HepG2 (cell line): ENCODE measurements around the gene PTPRD. TPM values are rescaled to one million over a fixed set of nuclear protein-coding genes. Genes with fewer than 3 reads are reported as not detected.

Source experiments
- ATAC-seq: fragments of 200-7000 bp; cut with Tn5 transposase; 3 replicates; pipeline ENCODE4 v1.9.1; 2020; ENCODE audit warnings: mild to moderate bottlenecking, moderate library complexity
- BruUV-seq: library from RNA; stranded (reverse); fragments of 400-500 nt; replicated peaks from 2 replicates; lab custom pipeline; 2021; lab: Mats Ljungman, UMichigan
- CTCF ChIA-PET: fragments of 300-600 bp; formaldehyde crosslinking; extraction: SDS; loops from one replicate; lab custom pipeline; 2021; ENCODE audit warnings: low total read pairs, inconsistent platforms, low intra/inter-chr PET ratio; lab: Yijun Ruan, JAX
- POLR2A ChIA-PET: fragments of 350-600 bp; sonication (Branson Sonifier 250); formaldehyde crosslinking; loops from one replicate; lab custom pipeline; 2020; ENCODE audit warnings: antibody characterized with exemption, inconsistent platforms; lab: Yijun Ruan, JAX
- DNase-seq: peaks from one replicate; pipeline ENCODE4 v3.0.0-alpha.2; 2015; ENCODE audit warnings: low spot score
- FAIRE-seq: peaks from 3 replicates; lab custom pipeline; 2011; peaks lifted over from hg19 to GRCh38; lab: Jason Lieb, UNC
- H2AFZ ChIP-seq: one replicate; pipeline ENCODE4 v1.6.1; 2011; ENCODE audit warnings: low read length, inconsistent platforms
- H3K27ac ChIP-seq: fragments of 300-600 bp; 3 replicates; pipeline ENCODE4 v1.8.0; 2011; ENCODE audit warnings: mixed run types, mild to moderate bottlenecking, mixed read lengths, low read length, inconsistent platforms; ENCODE audit not compliant: insufficient read depth; ENCODE audit errors: extremely low read length
- H3K27me3 ChIP-seq, 2 experiments: fragments of 200-600 bp in 1 of 2; 2 replicates in 1 of 2; 3 replicates in 1 of 2; pipeline versions ENCODE4 v1.6.0 to v1.8.0; 2011; ENCODE audit warnings: low read length in 2 of 2, mild to moderate bottlenecking in 2 of 2, moderate library complexity in 2 of 2, inconsistent platforms in 1 of 2; ENCODE audit not compliant: insufficient read depth in 2 of 2, control insufficient read depth in 1 of 2
- H3K36me3 ChIP-seq, 2 experiments: fragments of 200-600 bp in 1 of 2; replicated peaks in 1 of 2; 2 replicates in 1 of 2; 3 replicates in 1 of 2; pipeline versions ENCODE4 v1.5.1 to v1.8.0; 2011; ENCODE audit warnings: low read length in 2 of 2, inconsistent platforms in 1 of 2; ENCODE audit not compliant: insufficient read depth in 2 of 2, control insufficient read depth in 1 of 2
- H3K4me1 ChIP-seq: 2 replicates; pipeline ENCODE4 v1.5.1; 2012; ENCODE audit warnings: low read length, inconsistent platforms; ENCODE audit not compliant: insufficient read depth
- H3K4me2 ChIP-seq: 2 replicates; pipeline ENCODE4 v1.6.0; 2011; ENCODE audit warnings: low read depth, low read length, inconsistent platforms
- H3K4me3 ChIP-seq, 3 experiments: fragments of 200-600 bp in 1 of 3; sonication (generic), shearing (Covaris generic) in 1 of 3; replicated peaks in 1 of 3; 2 replicates each; pipeline ENCODE4 v1.5.1; 2011 to 2016; ENCODE audit warnings: low read length in 3 of 3, inconsistent platforms in 2 of 3, low read depth in 2 of 3, mild to moderate bottlenecking in 2 of 3, control low read depth in 1 of 3, mixed read lengths in 1 of 3; ENCODE audit not compliant: insufficient read depth in 1 of 3
- H3K79me2 ChIP-seq: one replicate; pipeline ENCODE4 v1.6.1; 2011; ENCODE audit warnings: low read length, inconsistent platforms; ENCODE audit not compliant: insufficient read depth
- H3K9ac ChIP-seq: 2 replicates; pipeline ENCODE4 v1.6.0; 2011; ENCODE audit warnings: mild to moderate bottlenecking, low read depth, low read length, inconsistent platforms; ENCODE audit not compliant: insufficient read depth
- H3K9me3 ChIP-seq: 2 replicates; pipeline ENCODE4 v1.5.1; 2012; ENCODE audit warnings: mild to moderate bottlenecking, low read length
- H4K20me1 ChIP-seq: 2 replicates; pipeline ENCODE4 v1.6.0; 2011; ENCODE audit warnings: inconsistent platforms, mild to moderate bottlenecking, low read length, moderate library complexity; ENCODE audit not compliant: insufficient read depth
- BCL6 ChIP-seq: IDR thresholded peaks from 2 replicates; pipeline ENCODE4 v1.6.1; 2016; ENCODE audit warnings: missing genetic modification reagents, missing compliant biosample characterization
- CERS6 ChIP-seq: sonication (generic); formaldehyde crosslinking; IDR thresholded peaks from 2 replicates; pipeline ENCODE4 v1.5.0; 2020; ENCODE audit warnings: missing genetic modification reagents
- ETV6 ChIP-seq: sonication (generic); formaldehyde crosslinking; conservative IDR thresholded peaks from 2 replicates; pipeline ENCODE4 v1.4.0; 2020; ENCODE audit warnings: missing genetic modification reagents
- FOXP1 ChIP-seq, 2 experiments: fragments of 450-650 bp in 1 of 2; IDR thresholded peaks; 2 replicates each; pipeline ENCODE4 v1.6.1; 2017 to 2018; ENCODE audit warnings: antibody characterized with exemption in 1 of 2
- KLF11 ChIP-seq: IDR thresholded peaks from 2 replicates; pipeline ENCODE4 v1.6.1; 2016; ENCODE audit warnings: missing compliant biosample characterization
- MAX ChIP-seq: IDR thresholded peaks from 2 replicates; pipeline ENCODE4 v1.6.1; 2012; ENCODE audit warnings: inconsistent platforms
- MLX ChIP-seq: IDR thresholded peaks from 2 replicates; pipeline ENCODE4 v1.6.1; 2016
- PBX3 ChIP-seq: sonication (generic); formaldehyde crosslinking; IDR thresholded peaks from 2 replicates; pipeline ENCODE4 v1.8.1; 2023; ENCODE audit warnings: missing genetic modification reagents, inconsistent platforms, borderline replicate concordance
- PRMT3 ChIP-seq: sonication (generic); formaldehyde crosslinking; IDR thresholded peaks from 2 replicates; pipeline ENCODE4 v1.8.1; 2022; ENCODE audit warnings: low read depth, mild to moderate bottlenecking, moderate library complexity, missing genetic modification reagents, borderline replicate concordance
- RBM39 ChIP-seq: fragments of 200-400 bp; formaldehyde crosslinking; IDR thresholded peaks from one replicate; pipeline ENCODE4 v1.6.1; 2018; ENCODE audit warnings: antibody characterized with exemption, mild to moderate bottlenecking, low read depth, low read length; ENCODE audit not compliant: poor library complexity, severe bottlenecking
- RELA ChIP-seq: sonication (generic); formaldehyde crosslinking; IDR thresholded peaks from 2 replicates; pipeline ENCODE4 v1.4.0; 2020; ENCODE audit warnings: missing genetic modification reagents
- SOX6 ChIP-seq, 2 experiments: fragments of 450-650 bp in 1 of 2; sonication (generic) in 1 of 2; formaldehyde crosslinking in 1 of 2; IDR thresholded peaks; 2 replicates each; pipeline versions ENCODE4 v1.4.0 to v1.6.1; 2017 to 2020; ENCODE audit warnings: antibody characterized with exemption in 1 of 2, mild to moderate bottlenecking in 1 of 2, missing genetic modification reagents in 1 of 2
- TARDBP ChIP-seq: sonication (generic); formaldehyde crosslinking; IDR thresholded peaks from 2 replicates; pipeline ENCODE4 v1.8.0; 2022; ENCODE audit warnings: mild to moderate bottlenecking, missing genetic modification reagents
- TERF1 ChIP-seq: sonication (generic); formaldehyde crosslinking; IDR thresholded peaks from 2 replicates; pipeline ENCODE4 v1.8.0; 2022; ENCODE audit warnings: mild to moderate bottlenecking, missing genetic modification reagents, moderate library complexity
- TOPORS ChIP-seq: sonication (generic); formaldehyde crosslinking; IDR thresholded peaks from 2 replicates; pipeline ENCODE4 v1.8.0; 2023; ENCODE audit warnings: mild to moderate bottlenecking, missing genetic modification reagents
- ZFP36L1 ChIP-seq: sonication (generic); formaldehyde crosslinking; IDR thresholded peaks from 2 replicates; pipeline ENCODE4 v1.8.0; 2022; ENCODE audit warnings: mild to moderate bottlenecking, missing genetic modification reagents, moderate library complexity
- ZNF724P ChIP-seq: sonication (generic); formaldehyde crosslinking; IDR thresholded peaks from 2 replicates; pipeline ENCODE4 v1.8.0; 2022; ENCODE audit warnings: missing genetic modification reagents, borderline replicate concordance
- ZNF746 ChIP-seq: sonication (generic); formaldehyde crosslinking; IDR thresholded peaks from 2 replicates; pipeline ENCODE4 v1.8.0; 2022; ENCODE audit warnings: mild to moderate bottlenecking, missing genetic modification reagents
- WGBS: methylation state at CpG from one replicate; pipeline ENCODE4 v1.1.6; 2017; ENCODE audit warnings: low lambda C conversion rate; 5-methylcytosine and 5-hydroxymethylcytosine counted together
- in situ Hi-C: cut with HindIII; loops from 2 replicates; pipeline ENCODE4 v1.10.0; 2017; ENCODE audit warnings: low pct_unique_long_range_greater_than_20kb; ENCODE audit not compliant: extremely low pct_ligation_motif_present
- intact Hi-C: fragments of 100-400 bp; cut with micrococcal nuclease; formaldehyde crosslinking; loops from one replicate; pipeline ENCODE4 v1.10.0; 2022; ENCODE audit not compliant: unreplicated experiment
- polyA plus RNA-seq, 8 experiments: library from polyadenylated mRNA; depleted of rRNA in 3 of 8; stranded (reverse) in 7 of 8; unstranded in 1 of 8; fragments of >200 nt; fragmentation: Illumina TruSeq in 4 of 8; extraction: Trizol in 4 of 8; gene quantifications; 2 replicates each; pipeline versions ENCODE4 v1.2.1 to v1.2.3, GENCODE V29; 2011 to 2016; ENCODE audit warnings: low read depth in 4 of 8, missing spikeins in 1 of 8, mixed read lengths in 1 of 8; ENCODE audit not compliant: insufficient read depth in 1 of 8
- total RNA-seq, 5 experiments: library from RNA; depleted of rRNA; stranded (reverse); fragments of >200 nt; fragmentation: Illumina TruSeq; extraction: Trizol; gene quantifications; 2 replicates each; pipeline ENCODE4 v1.2.3, GENCODE V29; 2016; ENCODE audit warnings: low read depth in 1 of 5

The PTPRD gene
- total and polyA plus RNA-seq, 2 of the 13 experiments (the other 11 are each of a cell fraction or from before 2014, with no cell fraction given), result 0.05 TPM; not detected in 1

- POLR2A ChIA-PET, result no interaction called here
- in situ Hi-C loops, result no loop called here
- no peak for ATAC-seq
- TF ChIP-seq MLX (CRISPR knock-in tag) (no peak), TERF1 (CRISPR knock-in tag) (no peak), ZFP36L1 (CRISPR knock-in tag) (no peak), RBM39 (no peak), PBX3 (CRISPR knock-in tag) (no peak), ZNF724P (CRISPR knock-in tag) (no peak), KLF11 (CRISPR knock-in tag) (no peak), FOXP1 (IDR thresholded peaks at IDR 0.05) (no peak), FOXP1 (CRISPR knock-in tag; IDR thresholded peaks at IDR 0.05) (no peak), SOX6 (IDR thresholded peaks at IDR 0.05) (no peak), SOX6 (CRISPR knock-in tag; IDR thresholded peaks at IDR 0.05) (no peak), ETV6 (CRISPR knock-in tag) (no peak), ZNF746 (CRISPR knock-in tag) (no peak), TOPORS (CRISPR knock-in tag) (no peak), PRMT3 (CRISPR knock-in tag) (no peak), MAX (no peak), BCL6 (CRISPR knock-in tag) (no peak), RELA (CRISPR knock-in tag) (no peak), TARDBP (CRISPR knock-in tag) (no peak), CERS6 (no peak)
Observed at GRCh38 chr9:9521033-9521779, 1091.6 kb downstream of the PTPRD start.

More at GRCh38 chr9:9521033-9521779, 1091.6 kb downstream of the PTPRD start:
- no peaks in the 10 kb centered on the region for H3K4me1 ChIP-seq
- no peak overlapping the region for H3K4me3 ChIP-seq
- no peak overlapping the region for H3K4me2 ChIP-seq
- H3K79me2 ChIP-seq, result no peaks in the 10 kb centered on the region
- no peaks in the 10 kb centered on the region for H3K9me3 ChIP-seq
- no peak for DNase-seq
- no peak overlapping the region for H3K27ac ChIP-seq
- BruUV-seq, result no TSS peak
- WGBS, result 2% methylated on average over 5 of the region's 5 CpGs
- no peaks in the 10 kb centered on the region for H4K20me1 ChIP-seq
- CTCF ChIA-PET, result no interaction called here
- no peaks in the 10 kb centered on the region for H3K36me3 ChIP-seq
- no peak for FAIRE-seq
- no peaks in the 10 kb centered on the region for H3K27me3 ChIP-seq
- no peak overlapping the region for H3K9ac ChIP-seq
- intact Hi-C loops, result no loop called here
- H2AFZ ChIP-seq, result no peak overlapping the region
